NK-92 (cell line): Measurements from ENCODE around the gene RAB22A.

Source experiments
- DNase-seq: peaks from one replicate; lab custom pipeline; 2025; ENCODE audit not compliant: unreplicated experiment; lab: John Stamatoyannopoulos, UW

The RAB22A gene

DNA sequence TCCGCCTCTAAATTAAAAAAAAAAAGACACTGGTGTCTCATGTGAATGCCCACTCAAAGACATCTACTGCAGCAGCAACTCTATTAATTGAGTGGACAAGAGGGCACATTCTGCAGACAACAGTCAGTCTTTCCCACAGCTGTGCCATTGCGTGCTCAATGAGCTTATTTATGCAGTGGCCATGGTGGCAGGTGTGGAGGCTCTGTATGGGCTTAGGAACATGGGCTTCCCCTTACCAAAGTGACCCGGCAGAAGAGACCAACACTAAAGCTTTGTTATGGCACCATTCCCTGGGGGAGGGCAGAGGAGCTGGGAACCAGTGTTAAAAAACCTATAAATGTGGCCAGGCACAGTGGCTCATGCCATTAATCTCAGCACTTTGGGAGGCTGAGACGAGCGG, 75.3 kb downstream of the RAB22A start:
- no peak for DNase-seq

- no peak for DNase-seq
Observed at GRCh38 chr20:58388028-58388601, 78.6 kb downstream of the RAB22A start.

DNA sequence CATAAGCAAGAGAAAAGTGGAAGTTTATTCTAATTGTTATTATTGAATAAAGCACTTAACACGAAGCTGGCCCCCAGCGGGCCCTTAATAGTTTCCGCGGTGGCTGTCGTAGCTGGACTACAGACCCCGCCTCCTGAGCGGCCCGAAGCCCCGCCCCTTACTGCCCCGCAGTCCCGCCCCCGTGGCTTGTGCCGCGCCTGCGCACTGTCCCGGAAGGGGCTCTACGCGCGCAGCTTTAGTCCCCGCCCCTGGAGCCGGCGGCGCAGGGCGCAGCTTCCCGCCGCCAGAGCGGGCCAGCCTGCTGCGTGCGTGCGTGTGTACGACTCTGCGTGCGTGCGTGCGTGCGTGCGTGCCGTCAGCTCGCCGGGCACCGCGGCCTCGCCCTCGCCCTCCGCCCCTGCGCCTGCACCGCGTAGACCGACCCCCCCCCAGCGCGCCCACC, 79.4 kb downstream of the RAB22A start, which contains the start of gene VAPB:
VAPB (plus strand) TSS at position 348 of the 442 bp plus-strand sequence. CDS start 231 bp downstream, outside the sequence.
- peak; percentile 60 for DNase-seq

- DNase-seq = no peak
Observed at GRCh38 chr20:58389324-58389967, 79.9 kb downstream of the RAB22A start.

DNA sequence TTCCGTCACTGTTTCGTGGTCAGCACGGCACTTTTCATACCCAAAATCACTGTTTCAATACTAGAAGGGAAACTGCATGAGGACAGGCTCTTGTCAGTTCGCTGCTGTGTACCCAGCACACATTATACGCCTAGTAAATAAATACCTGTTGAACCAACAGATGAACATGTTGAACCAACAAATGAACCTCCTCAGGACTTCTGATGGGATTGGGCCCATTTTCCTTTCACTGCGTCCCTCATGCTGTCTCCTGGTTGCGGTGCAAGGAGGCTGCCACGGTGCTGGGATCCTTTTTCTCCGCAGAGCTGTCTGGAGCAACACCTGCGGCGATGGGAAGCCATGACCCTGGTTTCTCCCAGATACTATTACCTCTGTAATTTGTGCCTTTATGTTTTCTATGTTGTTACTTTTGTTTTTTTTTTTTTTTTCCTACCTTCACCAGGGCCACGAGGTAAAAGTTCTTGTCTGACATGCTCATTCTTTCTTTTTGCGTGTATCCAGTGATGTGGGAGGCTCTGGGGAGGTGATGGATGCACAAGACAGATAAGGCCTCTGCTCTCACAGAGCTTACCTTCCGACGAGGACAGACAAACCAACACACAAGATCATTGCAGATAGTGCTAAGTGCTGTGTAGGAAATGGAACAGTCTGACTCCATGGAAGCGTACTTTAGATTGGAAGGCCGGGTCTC, 80.6 kb downstream of the RAB22A start:
- no peak for DNase-seq

GRCh38 chr20:58390659-58391035, 81.1 kb downstream of the RAB22A start:
- no peak for DNase-seq

DNA sequence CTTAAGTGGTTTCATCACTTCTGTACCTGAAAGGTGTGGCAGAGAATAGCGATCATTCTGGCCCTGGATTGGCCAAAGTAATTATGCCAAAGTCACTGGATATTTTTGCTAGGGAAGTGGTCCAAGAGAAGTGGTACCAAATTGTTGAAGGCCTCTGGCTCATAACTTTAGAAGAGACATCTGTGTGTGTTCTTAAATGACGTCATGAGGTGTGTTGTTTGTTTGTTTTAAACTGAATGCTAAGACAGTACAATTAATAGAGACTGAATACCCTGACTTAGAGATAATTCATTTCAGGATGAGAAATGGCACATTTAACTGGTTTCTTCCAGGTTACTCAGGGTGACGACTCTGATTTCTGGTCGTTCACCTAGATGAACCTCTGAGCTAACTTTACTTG, 82.8 kb downstream of the RAB22A start:
- no peak for DNase-seq

GRCh38 chr20:58393299-58393698, 83.8 kb downstream of the RAB22A start:
- no peak for DNase-seq

- no peak for DNase-seq
Observed at GRCh38 chr20:58394801-58395200, 85.3 kb downstream of the RAB22A start.

GRCh38 chr20:58395604-58396003, 86.1 kb downstream of the RAB22A start:
- DNase-seq = no peak

DNA sequence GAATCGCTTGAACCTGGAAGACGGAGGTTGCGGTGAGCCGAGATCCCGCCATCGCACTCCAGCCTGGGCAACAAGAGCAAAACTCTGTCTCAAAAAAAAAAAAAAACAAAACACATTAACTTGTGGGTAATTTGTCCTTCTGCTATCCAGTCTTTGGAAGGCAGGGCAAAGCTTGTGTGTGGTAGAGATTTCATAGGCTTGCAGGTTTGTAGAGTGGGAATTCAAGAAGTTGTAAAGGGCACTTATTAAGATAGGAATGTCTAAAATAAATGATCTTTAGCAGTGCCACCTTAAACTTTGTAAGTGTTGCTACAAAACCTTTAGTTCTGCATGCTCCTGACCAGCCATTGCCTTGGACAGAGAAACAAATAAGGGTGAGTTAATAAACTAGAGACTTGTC, 87.9 kb downstream of the RAB22A start:
- no peak for DNase-seq

DNA sequence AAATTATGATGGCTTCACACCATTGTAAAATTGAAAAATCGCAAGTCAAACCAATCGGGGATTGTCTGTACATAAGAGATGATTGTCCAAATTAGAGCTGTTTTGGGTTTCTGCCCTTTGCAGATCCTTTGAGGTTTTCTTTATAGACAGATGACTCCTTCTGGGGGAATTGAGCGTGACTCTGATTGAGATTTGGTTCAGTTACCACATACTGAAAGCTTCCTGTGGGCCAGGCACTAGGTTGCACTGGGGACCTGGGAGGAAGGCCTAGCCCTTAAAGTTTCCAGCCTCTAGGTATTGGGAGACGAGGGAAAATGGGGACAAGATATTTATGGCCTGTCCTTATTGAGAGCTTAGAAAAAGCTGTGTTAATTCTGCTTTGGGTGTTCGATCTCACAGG, 88.7 kb downstream of the RAB22A start:
- no peak for DNase-seq

GRCh38 chr20:58399926-58400325, 90.4 kb downstream of the RAB22A start:
- DNase-seq = no peak

- no peak for DNase-seq
Observed at GRCh38 chr20:58401162-58401561, 91.6 kb downstream of the RAB22A start.

DNA sequence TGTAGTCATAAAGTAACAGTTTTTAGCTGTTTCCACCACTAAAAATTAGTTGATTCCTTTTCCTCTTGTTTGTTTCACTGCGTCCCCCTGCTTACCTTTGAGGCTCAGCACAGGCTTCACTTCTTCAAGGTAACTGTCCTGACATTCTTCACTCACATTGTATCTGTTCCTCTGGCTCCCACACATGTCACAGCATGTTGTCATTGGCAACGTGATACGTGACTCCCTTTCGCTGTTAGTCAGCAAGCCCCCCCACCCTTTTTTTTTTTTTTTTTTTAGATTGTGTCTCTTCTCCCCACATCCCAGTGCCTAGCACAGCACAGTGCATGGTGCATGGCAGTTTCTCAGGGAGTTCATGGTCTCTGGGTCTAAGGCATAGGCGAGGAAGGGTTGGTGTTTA, 92.8 kb downstream of the RAB22A start:
- DNase-seq = no peak

DNA sequence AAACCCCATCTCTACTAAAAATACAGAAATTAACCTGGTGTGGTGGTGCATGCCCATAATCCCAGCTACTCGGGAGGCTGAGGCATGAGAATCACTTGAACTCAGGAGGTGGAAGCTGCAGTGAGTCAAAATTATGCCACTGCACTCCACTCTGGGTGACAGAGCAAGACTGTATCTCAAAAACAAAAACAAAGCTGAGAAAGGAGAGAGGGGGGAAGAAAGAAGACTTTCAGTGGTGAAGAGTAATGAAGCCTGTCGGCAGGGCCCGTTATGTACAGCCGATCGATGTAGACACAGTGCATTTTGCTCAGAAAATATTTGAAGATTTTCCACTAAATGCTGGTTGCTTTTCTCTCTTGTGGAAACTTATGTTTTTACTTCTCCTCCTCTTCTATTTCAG, 93.3 kb downstream of the RAB22A start:
- DNase-seq = no peak

DNA sequence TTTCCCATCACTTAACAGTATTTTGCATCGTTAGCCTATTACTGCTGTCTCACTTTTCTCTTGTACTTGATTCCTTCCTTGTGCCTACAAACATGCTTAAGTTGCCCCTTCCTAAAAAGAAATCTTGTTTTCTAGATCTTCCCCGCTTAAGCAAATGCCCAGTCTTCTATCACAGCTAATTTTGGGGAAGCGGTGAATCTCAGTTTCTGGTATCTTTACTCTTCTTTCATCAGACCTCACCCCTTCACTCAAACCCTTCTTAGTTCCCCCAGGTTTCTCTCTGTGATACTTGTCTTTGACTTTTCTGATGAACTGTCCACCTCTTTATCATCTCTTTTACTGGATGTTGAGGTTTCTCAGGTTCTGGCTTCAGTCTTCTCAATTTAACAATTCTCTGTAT, 93.8 kb downstream of the RAB22A start:
- no peak for DNase-seq

DNA sequence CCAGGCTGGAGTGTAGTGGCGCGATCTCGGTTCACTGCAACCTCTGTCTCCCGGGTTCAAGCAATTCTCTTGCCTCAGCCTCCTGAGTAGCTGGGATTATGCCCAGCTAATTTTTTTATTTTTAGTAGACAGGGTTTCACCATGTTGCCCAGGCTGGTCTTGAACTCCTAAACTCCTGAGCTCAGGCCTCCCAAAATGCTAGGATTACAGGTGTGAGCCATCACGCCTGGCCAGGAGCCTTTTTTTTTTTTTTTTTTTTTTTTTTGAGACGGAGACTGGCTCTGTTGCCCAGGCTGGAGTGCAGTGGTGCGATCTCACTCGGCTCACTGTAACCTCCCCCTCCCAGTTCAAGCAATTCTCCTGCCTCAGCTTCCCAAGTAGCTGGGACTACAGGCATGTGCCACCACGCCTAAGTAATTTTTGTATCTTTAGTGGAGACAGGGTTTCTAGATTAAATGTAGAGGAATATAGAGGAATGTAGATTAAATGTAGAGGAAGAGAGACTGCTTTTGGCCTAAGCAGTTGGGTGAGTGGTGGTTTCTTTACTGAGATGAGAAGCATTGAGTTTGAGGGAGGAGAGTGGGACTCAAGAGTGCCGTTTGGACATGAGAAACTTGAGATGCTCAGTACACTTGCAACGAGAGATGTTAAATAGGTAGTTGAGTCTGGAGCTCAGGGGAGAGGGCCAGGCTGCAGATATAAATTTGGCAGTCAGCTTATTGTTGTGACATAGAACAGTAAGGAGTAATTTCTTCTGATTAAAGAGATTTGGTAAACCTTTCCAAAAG, 96.2 kb downstream of the RAB22A start:
- no peak for DNase-seq

GRCh38 chr20:58406422-58407001, 97.0 kb downstream of the RAB22A start:
- no peak for DNase-seq

- no peak for DNase-seq
Observed at GRCh38 chr20:58407201-58407873, 97.8 kb downstream of the RAB22A start.
